HEK293 (cell line): Measurements from ENCODE around the gene TSC22D1.

Experiments
- ATF2 ChIP-seq: fragments of 450-650 bp; formaldehyde crosslinking; IDR thresholded peaks from 2 replicates; pipeline ENCODE4 v1.5.1; 2016; ENCODE audit warnings: missing biosample characterization, missing genetic modification characterization, low read depth
- BCL11A ChIP-seq: fragments of 450-650 bp; formaldehyde crosslinking; IDR thresholded peaks from 2 replicates; pipeline ENCODE4 v1.5.1; 2016; ENCODE audit warnings: low read depth, missing biosample characterization, missing genetic modification characterization
- CTCF ChIP-seq: fragments of 450-650 bp; formaldehyde crosslinking; IDR thresholded peaks from 2 replicates; pipeline ENCODE4 v1.5.1; 2016; ENCODE audit warnings: missing biosample characterization, missing genetic modification characterization
- ZNF223 ChIP-seq: fragments of 450-650 bp; formaldehyde crosslinking; IDR thresholded peaks from 2 replicates; pipeline ENCODE4 v1.5.1; 2016; ENCODE audit warnings: missing biosample characterization, missing genetic modification characterization
- ZNF449 ChIP-seq: fragments of 450-650 bp; formaldehyde crosslinking; IDR thresholded peaks from 2 replicates; pipeline ENCODE4 v1.5.1; 2017; ENCODE audit warnings: missing biosample characterization, mild to moderate bottlenecking, missing genetic modification characterization, moderate library complexity
- ZNF561 ChIP-seq: fragments of 450-650 bp; IDR thresholded peaks from 2 replicates; pipeline ENCODE4 v1.5.1; 2018; ENCODE audit warnings: missing biosample characterization, missing genetic modification characterization, borderline replicate concordance

- TF ChIP-seq CTCF (tag by site-specific recombination) (no peak), ATF2 (tag by site-specific recombination) (no peak), BCL11A (tag by site-specific recombination) (no peak), ZNF223 (tag by site-specific recombination) (no peak), ZNF561 (tag by site-specific recombination) (no peak), ZNF449 (tag by site-specific recombination) (no peak)
Measured at GRCh38 chr13:44451651-44452050, 124.5 kb downstream of the TSC22D1 start.
